Gastroesophageal sphincter (tissue), 4 donors: ENCODE data around the gene BAMBI. TPM values are rescaled to one million over a fixed set of nuclear protein-coding genes. Genes with fewer than 3 reads are reported as not detected.

Source experiments
- ATAC-seq: fragments of 150-250 bp; one replicate; pipeline ENCODE4 v1.9.1; 2016; ENCODE audit warnings: mild to moderate bottlenecking, moderate library complexity
- H3K27ac ChIP-seq, 4 donors: fragments of 200-600 bp; sonication (generic) in 3 of 4; 1 replicate in 3 of 4; 2 replicates in 1 of 4; pipeline ENCODE4 v1.5.1; 2016 to 2019
- H3K27me3 ChIP-seq: fragments of 200-600 bp; sonication (generic); one replicate; pipeline ENCODE4 v1.5.1; 2019
- H3K36me3 ChIP-seq, 2 donors: fragments of 200-600 bp; sonication (generic); one replicate each; pipeline ENCODE4 v1.5.1; 2019; ENCODE audit warnings: control low read depth in 1 of 2
- H3K4me1 ChIP-seq, 3 donors: fragments of 200-600 bp; sonication (generic); 1 replicate in 2 of 3; 2 replicates in 1 of 3; pipeline ENCODE4 v1.5.1; 2016 to 2019; ENCODE audit warnings: control low read depth in 2 of 3
- H3K4me3 ChIP-seq, 2 donors: fragments of 200-600 bp; sonication (generic); one replicate each; pipeline ENCODE4 v1.5.1; 2019; ENCODE audit warnings: mild to moderate bottlenecking in 1 of 2, moderate library complexity in 1 of 2
- H3K9me3 ChIP-seq, 3 donors: fragments of 200-600 bp; sonication (generic); one replicate each; pipeline ENCODE4 v1.5.1; 2017 to 2019; ENCODE audit warnings: control low read depth in 2 of 3
- CTCF ChIP-seq, 4 experiments: fragments of 200-600 bp in 2 of 4; fragments of 450-650 bp in 2 of 4; sonication (generic) in 1 of 4; IDR thresholded peaks; one replicate each; pipeline ENCODE4 v1.5.1; 2017 to 2019; ENCODE audit warnings: antibody characterized with exemption in 4 of 4, mild to moderate bottlenecking in 2 of 4, moderate library complexity in 2 of 4
- EP300 ChIP-seq: sonication (generic); formaldehyde crosslinking; IDR thresholded peaks from one replicate; pipeline ENCODE4 v1.6.1; 2017; ENCODE audit warnings: antibody characterized with exemption, mild to moderate bottlenecking
- POLR2A ChIP-seq, 2 donors: fragments of 450-650 bp; IDR thresholded peaks; one replicate each; pipeline ENCODE4 v1.6.1; 2017; ENCODE audit warnings: antibody characterized with exemption in 2 of 2, mild to moderate bottlenecking in 2 of 2, moderate library complexity in 1 of 2
- POLR2AphosphoS5 ChIP-seq: sonication (generic); formaldehyde crosslinking; IDR thresholded peaks from one replicate; pipeline ENCODE4 v1.6.1; 2017; ENCODE audit warnings: antibody characterized with exemption
- WGBS, 2 donors: methylation state at CpG; one replicate each; pipeline ENCODE4 v1.1.5; 2018; ENCODE audit warnings: low coverage in 1 of 2; 5-methylcytosine and 5-hydroxymethylcytosine counted together
- total RNA-seq, 4 donors: library from RNA; depleted of rRNA; stranded (reverse); fragments of >200 nt; gene quantifications; one replicate each; pipeline ENCODE4 v1.1.0, GENCODE V29; 2016

BAMBI gene
- total RNA-seq, 4 donors from 2014 or later = 5.6 to 6.0 (median 5.8) TPM

GRCh38 chr10:28691187-28691694 lies 13.9 kb downstream of the BAMBI start:
- H3K27ac ChIP-seq = no peak overlapping the region
- peaks cover 11% of the 10 kb centered on the region for H3K27me3 ChIP-seq
- WGBS, 2 donors = 90 to 93% methylated on average over 3 to 4 of the region's 6 CpGs
- no peak for ATAC-seq
- H3K4me1 ChIP-seq = no peaks in the 10 kb centered on the region
- no peaks in the 10 kb centered on the region for H3K36me3 ChIP-seq
- TF ChIP-seq CTCF (IDR thresholded peaks at IDR 0.05) (no peak), POLR2A (IDR thresholded peaks at IDR 0.05) (no peak), EP300 (no peak), POLR2AphosphoS5 (no peak)
- H3K4me3 ChIP-seq = no peak overlapping the region
- H3K9me3 ChIP-seq = no peaks in the 10 kb centered on the region

GRCh38 chr10:28692050-28692449 lies 14.7 kb downstream of the BAMBI start:
- TF ChIP-seq CTCF (IDR thresholded peaks at IDR 0.05) = no peak
- TF ChIP-seq POLR2A (IDR thresholded peaks at IDR 0.05) = no peak
- TF ChIP-seq EP300 = no peak
- no peak for TF ChIP-seq POLR2AphosphoS5
- no peaks in the 10 kb centered on the region for H3K4me1 ChIP-seq
- no peaks in the 10 kb centered on the region for H3K9me3 ChIP-seq
- H3K27ac ChIP-seq = no peak overlapping the region
- ATAC-seq = no peak
- H3K36me3 ChIP-seq = no peaks in the 10 kb centered on the region
- no peak overlapping the region for H3K4me3 ChIP-seq
- 60 to 100% methylated on average over 3 of the region's 3 CpGs for WGBS, 2 donors
- peaks cover 11% of the 10 kb centered on the region for H3K27me3 ChIP-seq

GRCh38 chr10:28694530-28694929 lies 17.2 kb downstream of the BAMBI start:
- no peak for ATAC-seq

GRCh38 chr10:28698075-28698474 lies 20.8 kb downstream of the BAMBI start:
- no peaks in the 10 kb centered on the region for H3K36me3 ChIP-seq
- H3K27me3 ChIP-seq = peaks cover 32% of the 10 kb centered on the region
- TF ChIP-seq POLR2A (IDR thresholded peaks at IDR 0.05) (no peak), EP300 (no peak), POLR2AphosphoS5 (no peak), CTCF (IDR thresholded peaks at IDR 0.05) (no peak)
- WGBS, 2 donors = 64 to 68% methylated on average over 2 of the region's 2 CpGs
- H3K9me3 ChIP-seq = no peaks in the 10 kb centered on the region
- H3K4me3 ChIP-seq = no peak overlapping the region
- no peak overlapping the region for H3K27ac ChIP-seq
- ATAC-seq = no peak
- no peaks in the 10 kb centered on the region for H3K4me1 ChIP-seq

More at GRCh38 chr10:28694530-28694929, 17.2 kb downstream of the BAMBI start:
- TF ChIP-seq CTCF (IDR thresholded peaks at IDR 0.05) (no peak), POLR2AphosphoS5 (no peak), EP300 (no peak), POLR2A (IDR thresholded peaks at IDR 0.05) (no peak)
- H3K4me1 ChIP-seq = no peaks in the 10 kb centered on the region
- no peak overlapping the region for H3K27ac ChIP-seq
- WGBS, 2 donors = 88 to 93% methylated on average over 3 to 5 of the region's 5 CpGs
- H3K4me3 ChIP-seq = no peak overlapping the region
- no peaks in the 10 kb centered on the region for H3K36me3 ChIP-seq
- H3K27me3 ChIP-seq = peaks cover 11% of the 10 kb centered on the region
- no peaks in the 10 kb centered on the region for H3K9me3 ChIP-seq

- ATAC-seq = no peak
- Histone ChIP-seq H3K9me3 (no peaks in the 10 kb centered on the region), H3K4me3 (no peak overlapping the region), H3K27me3 (peaks cover 34% of the 10 kb centered on the region), H3K27ac (no peak overlapping the region), H3K36me3 (no peaks in the 10 kb centered on the region), H3K4me1 (no peaks in the 10 kb centered on the region)
- no peak for TF ChIP-seq POLR2A (IDR thresholded peaks at IDR 0.05)
- no peak for TF ChIP-seq CTCF (IDR thresholded peaks at IDR 0.05)
- TF ChIP-seq POLR2AphosphoS5 = no peak
- no peak for TF ChIP-seq EP300
- 29 to 42% methylated on average over 9 to 12 of the region's 12 CpGs for WGBS, 2 donors
Measured at GRCh38 chr10:28704464-28705161, 27.3 kb downstream of the BAMBI start.
